Activated CD4-positive, alpha-beta T cell treated with anti-CD3 and anti-CD28 coated beads, Interleukin-2, amount 50 U/mL, for 1 hour (primary cell): ENCODE measurements around the gene OVCH1.
"Not testable (repeated sequence)": the region's sequence is repeated elsewhere in the genome, so short reads cannot be mapped to it uniquely, and the experiment has no call there.

Experiments
- DNase-seq: peaks from one replicate; pipeline ENCODE4 v3.0.0-alpha.2; 2020

OVCH1 gene

DNA sequence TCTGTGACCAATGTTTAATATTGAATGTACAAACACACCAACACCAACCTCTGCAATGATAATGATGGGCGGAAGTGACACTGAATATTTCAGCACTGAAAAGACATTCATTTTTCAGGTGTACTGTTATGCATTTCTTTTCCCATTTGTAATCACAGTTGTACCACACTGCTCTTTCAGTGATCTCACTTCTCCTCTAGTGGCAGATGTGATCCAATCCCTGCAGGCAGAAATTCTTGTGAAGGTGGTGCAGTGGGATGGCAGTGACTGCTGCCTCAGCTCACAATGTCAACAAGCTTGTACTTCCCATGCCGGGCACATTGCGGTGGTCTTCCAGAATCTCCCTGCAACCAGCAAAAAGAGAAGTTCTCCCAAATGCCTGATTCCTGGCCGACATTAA lies 93.5 kb downstream of the OVCH1 start:
- no peak for DNase-seq

DNA sequence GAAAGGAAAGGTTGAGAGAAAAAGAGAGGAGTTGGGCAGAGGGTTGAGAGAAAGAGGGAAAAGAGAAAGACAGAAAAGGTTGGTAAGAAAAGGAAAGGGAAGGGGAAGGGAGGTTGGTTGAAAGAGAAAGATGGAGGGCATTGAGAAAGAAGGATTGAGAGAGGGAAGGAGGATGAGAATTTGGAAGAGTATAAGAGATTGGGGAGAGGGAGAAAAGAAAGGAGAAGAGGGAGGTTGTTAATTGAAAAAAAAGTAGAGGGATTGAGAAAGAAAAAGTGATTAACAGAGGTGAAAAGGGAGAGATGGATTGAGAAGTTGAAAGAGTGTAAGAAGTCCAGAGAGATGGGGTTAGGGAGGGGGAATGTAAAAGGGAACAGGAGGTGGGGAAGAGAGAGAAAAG lies 95.0 kb downstream of the OVCH1 start:
- DNase-seq = no peak

DNA sequence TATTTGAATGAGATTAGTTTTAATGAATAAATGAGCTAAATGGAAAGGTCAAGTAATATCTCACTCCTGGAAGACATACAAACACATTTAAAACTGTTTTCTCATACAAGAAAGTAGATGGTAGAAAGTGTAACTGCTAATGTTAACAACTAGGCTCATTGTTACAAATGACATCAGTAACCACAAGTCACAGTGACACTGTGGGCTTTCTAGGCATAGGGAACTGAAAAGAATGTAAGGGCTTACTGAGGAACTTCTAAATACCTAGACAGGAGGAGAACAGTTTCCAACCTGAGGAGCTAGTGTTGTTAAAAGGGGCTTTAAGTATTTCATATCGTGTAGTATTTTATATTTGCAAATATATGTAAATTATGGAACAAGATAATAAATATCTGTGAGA lies 99.0 kb downstream of the OVCH1 start:
- DNase-seq = no peak

DNA sequence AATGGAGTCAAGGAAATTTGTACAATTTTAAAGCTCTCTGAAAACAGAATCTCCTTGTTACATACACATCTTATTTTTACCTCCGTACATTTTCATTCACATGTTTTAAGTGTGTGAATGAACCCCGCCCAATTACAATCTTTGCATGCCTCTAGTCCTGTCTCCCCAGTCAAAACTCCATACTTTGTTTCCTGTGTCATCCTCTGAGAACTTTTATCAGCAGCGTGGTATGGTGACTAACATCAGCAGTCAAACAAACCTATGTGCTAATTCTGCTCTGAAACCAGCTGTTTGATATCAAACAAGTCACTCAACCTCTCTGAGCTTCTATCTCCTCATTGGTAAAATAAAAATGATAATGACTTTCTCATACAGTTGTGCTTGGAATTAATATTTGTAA lies 100.7 kb downstream of the OVCH1 start:
- DNase-seq = no peak

DNA sequence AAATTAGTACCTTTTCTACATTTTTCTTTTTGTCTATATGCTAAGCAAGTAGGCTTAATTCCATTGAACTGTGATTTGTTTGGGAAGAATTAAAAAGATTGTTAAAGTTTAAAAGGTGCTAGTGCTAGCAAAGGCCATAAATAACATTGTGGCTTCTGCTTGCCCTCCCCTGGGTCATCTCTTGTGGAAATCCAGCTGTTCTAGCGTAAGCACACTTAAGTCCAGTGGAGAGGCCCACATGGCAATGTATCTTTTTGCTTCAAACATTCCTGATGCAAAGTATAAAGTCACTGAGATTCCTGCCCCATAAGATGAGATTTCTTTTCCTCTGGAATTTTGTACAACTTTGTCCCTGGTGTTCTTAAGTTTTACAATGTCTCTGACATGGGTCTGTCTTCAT lies 102.1 kb downstream of the OVCH1 start:
- DNase-seq = no peak

DNA sequence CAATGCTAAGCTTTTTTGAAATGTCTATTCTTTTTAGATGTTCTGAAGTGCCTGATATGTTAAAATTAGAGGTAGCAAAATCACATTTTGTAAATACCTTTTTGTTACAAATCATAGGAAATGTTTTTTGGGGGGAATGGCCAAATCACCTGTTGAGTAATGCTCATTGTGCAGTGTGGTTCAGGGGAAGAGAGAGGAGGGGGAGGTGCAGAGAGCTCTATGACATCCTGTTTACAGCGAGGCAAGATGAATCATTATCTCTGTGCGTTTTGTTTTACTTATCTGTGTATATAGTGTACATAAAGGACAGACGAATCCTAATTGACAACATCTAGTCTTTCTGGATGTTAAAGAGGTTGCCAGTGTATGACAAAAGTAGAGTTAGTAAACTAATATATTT lies 107.1 kb downstream of the OVCH1 start:
- DNase-seq = peak; percentile 16

DNA sequence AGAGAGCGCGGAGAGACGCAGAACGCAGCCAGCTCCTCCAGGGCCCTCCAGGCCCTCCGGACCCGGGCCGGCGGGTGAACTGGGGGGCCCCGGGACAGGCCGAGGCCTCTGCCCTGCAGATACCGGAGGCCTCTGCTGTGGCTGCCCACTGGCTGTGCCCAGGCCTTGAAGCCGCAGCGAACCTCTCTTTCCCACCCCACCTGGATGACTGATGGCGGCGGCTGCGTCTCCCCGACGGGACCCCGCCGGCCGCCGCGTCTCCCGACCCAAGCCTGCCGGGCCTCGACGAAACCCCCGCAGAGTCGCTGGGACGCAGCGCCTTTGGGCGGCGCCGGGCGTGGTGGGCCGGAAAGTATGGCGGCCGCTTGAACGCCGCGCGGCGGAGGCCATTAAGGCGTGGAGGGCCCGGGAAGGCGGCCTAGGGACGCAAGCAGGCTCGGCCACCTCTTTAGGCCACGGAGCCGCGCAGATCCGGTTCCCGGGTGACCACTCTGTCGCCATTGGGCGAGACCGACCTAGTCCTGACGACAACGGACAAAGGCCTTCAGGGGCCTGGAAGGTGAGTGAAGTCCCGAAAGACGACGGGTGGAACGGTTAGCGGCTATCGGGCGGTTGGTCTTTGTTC lies 108.1 kb downstream of the OVCH1 start:
- no peak for DNase-seq

DNA sequence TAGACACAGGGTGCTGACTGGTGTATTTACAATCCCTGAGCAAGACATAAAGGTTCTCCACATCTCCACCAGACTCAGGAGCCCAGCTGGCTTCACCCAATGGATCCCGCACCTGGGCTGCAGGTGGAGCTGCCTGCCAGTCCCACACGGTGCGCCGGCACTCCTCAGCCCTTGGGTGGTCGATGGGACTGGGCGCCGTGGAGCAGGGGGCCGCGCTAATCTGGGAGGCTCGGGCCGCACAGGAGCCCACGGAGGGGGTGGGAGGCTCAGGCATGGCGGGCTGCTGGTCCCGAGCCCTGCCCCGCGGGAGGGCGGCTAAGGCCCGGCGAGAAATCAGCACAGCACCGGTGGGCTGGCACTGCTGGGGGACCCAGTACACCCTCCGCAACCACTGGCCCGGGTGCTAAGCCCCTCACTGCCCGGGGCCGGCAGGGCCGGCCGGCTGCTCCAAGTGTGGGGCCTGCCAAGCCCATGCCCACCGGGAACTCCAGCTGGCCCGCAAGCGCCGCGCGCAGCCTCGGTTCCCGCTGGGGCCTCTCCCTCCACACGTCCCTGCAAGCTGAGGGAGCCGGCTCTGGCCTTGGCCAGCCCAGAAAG lies 111.3 kb downstream of the OVCH1 start:
- DNase-seq = not testable (repeated sequence)

DNA sequence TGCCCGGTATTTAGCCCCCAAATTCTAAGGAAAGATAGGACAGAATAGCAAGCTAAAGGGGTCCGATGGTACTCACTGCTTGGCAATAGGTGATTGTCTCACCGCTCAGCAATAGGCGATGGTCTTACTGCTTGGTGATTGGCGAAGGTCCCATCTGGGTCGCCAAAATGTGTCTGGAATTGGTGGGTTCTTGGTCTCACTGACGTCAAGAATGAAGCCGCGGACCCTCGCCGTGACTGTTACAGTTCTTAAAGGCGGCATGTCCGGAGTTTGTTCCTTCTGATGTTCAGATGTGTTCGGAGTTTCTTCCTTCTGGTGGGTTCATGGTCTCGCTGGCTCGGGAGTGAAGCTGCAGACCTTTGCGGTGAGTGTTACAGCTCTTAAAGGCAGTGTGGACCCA lies 112.3 kb downstream of the OVCH1 start:
- DNase-seq = not testable (repeated sequence)

DNA sequence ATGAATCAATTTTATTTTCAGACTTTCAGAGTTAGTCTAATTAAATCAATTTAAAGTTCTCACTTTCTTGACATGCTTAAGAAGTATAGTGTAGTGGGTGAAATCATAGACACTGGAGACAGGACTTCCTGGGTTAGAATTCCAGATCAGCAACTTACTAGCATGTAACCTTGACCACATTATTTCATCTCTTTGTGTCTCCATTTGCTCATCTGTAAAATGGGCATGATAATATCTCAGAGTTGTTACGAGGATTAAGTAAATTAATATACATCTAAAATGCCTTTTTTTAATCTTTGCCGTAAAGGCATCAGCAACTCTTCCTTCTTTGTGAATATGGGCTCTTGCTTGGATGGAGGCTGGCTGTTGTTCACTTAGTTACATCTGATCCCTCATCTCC lies 115.2 kb downstream of the OVCH1 start:
- no peak for DNase-seq

DNA sequence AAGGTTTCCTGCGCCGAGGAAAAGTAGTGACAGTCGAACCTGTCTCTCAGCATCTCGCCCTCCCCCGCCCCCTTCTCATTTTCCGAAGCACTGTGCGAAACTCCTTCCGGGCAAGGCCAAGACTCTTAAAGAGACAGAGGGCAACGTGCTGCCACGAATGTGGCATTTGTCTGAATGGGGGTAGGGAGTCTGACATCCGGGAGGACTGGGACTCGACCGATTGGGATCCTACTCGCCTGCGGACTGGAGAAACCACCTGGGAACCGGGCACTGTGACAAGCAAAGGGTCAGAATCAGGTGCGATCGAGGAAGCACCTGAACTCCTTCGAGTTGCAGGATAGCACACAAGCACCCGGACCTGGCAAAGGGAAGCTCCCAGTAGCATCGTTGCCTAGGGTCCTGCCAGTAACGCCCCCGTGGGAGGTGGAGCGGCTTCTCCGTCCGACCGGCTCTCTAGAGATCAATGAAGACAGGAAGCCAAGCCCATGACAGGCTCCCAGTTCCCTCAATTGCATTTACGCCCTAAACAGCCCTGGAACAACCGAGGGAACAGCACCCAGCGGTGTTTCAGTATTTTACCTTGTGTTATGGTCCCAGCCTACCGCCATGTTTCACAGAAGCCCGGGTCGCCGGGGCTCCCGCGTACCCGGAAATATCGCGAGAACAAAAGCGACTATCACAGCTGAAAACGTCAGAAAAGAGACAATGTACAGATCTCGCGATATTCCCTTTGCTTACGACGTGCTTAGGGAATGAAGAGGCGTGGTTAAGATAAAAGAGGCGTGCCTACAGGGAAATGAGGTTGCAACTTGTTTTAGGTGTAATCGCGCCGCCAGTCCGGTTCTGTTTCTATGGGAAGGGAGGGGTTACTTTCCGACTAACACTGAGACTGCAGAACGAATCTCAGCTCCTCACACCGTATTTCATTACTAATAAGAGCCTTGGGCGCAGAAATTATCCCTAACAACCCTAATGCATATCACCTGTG lies 116.7 kb downstream of the OVCH1 start, which contains the start of gene ERGIC2:
ERGIC2 (minus strand) TSS at position 637 of the 988 bp plus-strand sequence. CDS start 9,539 bp downstream, outside the sequence.
- DNase-seq = peak; percentile 86
